GM12801 (cell line): ENCODE measurements around the gene TMEM272.

Experiments used
- TF ChIP-seq, protein P1 (sequence below): IDR thresholded peaks from one replicate; pipeline ENCODE4 v1.5.1; 2011; ENCODE audit warnings: control low read depth; ENCODE audit not compliant: insufficient read length; ENCODE audit errors: extremely low read depth

The TMEM272 gene

DNA sequence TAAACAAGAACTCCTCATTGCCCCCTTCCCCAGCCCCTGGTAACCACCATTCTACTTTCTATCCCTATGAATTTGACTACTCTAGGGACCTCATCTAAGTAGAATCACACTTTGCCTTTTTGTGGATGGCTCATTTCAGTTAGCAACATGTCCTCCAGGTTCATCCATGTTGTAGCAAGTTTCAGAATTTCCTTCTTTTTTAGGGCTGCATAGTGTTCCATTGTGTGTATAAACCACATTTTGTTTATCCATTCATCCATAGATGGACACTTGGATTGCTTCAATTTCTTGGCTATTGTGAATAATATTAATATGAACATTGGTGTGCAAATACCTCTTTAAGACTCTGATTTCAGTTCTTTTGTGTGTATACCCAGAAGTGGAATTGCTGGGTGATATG is 36.2 kb downstream of the TMEM272 start:
- TF ChIP-seq, protein P1, sequence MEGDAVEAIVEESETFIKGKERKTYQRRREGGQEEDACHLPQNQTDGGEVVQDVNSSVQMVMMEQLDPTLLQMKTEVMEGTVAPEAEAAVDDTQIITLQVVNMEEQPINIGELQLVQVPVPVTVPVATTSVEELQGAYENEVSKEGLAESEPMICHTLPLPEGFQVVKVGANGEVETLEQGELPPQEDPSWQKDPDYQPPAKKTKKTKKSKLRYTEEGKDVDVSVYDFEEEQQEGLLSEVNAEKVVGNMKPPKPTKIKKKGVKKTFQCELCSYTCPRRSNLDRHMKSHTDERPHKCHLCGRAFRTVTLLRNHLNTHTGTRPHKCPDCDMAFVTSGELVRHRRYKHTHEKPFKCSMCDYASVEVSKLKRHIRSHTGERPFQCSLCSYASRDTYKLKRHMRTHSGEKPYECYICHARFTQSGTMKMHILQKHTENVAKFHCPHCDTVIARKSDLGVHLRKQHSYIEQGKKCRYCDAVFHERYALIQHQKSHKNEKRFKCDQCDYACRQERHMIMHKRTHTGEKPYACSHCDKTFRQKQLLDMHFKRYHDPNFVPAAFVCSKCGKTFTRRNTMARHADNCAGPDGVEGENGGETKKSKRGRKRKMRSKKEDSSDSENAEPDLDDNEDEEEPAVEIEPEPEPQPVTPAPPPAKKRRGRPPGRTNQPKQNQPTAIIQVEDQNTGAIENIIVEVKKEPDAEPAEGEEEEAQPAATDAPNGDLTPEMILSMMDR, result no peak

DNA sequence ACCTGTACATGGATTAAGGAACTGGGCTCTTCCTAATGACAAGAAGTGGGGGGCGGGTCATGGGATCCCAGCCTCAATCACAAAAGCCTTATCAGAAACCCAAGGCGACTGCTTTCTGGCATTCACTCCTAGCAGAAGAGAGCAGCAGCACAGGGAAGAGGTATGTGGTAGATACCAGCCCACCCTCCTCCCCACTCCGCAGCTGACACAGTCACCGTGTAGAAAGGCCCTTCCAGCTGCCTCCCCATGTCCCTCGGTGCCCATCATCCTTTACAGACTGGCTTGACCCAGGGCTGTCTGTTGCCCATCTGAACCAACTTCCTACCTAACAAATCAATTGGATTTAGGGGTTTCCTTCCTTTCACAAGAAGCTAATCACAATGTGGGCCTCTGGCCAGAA is 37.9 kb downstream of the TMEM272 start:
- TF ChIP-seq, protein P1, result no peak

DNA sequence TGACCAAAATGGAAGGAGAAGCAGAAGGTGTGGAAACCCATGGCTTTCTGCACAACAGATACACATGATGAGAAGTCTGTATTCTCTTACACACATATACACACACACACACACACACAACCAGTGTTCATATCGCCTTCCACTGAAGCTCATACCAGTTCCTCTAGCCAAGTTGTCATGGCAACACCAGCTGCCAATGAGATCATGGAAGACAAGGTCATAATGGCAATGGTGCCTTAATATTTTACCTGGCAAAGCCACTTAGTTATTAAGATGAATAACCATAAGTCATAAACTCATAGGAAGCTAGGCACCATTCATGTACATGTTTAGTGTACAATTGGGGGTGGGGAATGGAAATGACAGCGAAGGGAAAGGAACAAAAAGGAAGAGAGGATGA is 38.4 kb downstream of the TMEM272 start:
- TF ChIP-seq, protein P1, result no peak

DNA sequence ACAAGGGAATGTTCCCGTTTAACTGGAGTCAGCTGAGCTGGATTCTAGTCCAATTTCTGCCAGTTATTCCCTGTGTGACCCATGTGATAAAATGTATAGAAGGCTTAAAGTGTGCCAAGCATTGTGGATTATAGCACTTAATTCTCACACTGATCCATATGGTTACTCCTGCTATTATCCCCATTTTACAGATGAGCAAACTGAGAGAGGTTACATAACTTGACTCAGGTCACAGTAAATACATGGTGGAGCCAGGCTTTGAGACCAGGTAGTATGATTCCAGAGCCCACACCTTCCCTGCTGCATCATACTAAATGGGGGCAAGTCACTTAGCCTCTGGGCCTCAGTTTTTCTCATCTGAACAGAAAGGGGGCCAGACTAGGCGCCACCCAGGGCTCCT is 39.1 kb downstream of the TMEM272 start:
- TF ChIP-seq, protein P1, result no peak

DNA sequence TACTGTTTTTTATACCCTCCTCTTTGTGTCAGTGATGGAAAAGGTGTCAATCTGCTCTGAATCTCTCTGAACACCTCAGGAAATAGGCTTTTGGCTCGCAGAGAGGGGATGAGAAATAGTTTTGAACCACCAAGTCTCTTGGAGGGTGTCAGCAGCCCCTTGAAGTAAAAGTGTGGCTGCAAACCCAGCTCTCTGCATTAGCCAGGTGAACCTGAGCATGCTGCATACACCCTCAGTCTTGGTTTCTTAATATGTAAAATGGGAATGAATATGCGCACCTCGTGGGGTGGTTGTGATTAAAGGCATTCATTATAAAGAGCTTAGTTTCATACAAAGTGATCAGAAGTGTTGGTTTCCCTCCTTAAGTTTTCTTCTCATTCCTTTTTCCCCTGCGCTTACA is 39.7 kb downstream of the TMEM272 start:
- TF ChIP-seq, protein P1, result no peak

DNA sequence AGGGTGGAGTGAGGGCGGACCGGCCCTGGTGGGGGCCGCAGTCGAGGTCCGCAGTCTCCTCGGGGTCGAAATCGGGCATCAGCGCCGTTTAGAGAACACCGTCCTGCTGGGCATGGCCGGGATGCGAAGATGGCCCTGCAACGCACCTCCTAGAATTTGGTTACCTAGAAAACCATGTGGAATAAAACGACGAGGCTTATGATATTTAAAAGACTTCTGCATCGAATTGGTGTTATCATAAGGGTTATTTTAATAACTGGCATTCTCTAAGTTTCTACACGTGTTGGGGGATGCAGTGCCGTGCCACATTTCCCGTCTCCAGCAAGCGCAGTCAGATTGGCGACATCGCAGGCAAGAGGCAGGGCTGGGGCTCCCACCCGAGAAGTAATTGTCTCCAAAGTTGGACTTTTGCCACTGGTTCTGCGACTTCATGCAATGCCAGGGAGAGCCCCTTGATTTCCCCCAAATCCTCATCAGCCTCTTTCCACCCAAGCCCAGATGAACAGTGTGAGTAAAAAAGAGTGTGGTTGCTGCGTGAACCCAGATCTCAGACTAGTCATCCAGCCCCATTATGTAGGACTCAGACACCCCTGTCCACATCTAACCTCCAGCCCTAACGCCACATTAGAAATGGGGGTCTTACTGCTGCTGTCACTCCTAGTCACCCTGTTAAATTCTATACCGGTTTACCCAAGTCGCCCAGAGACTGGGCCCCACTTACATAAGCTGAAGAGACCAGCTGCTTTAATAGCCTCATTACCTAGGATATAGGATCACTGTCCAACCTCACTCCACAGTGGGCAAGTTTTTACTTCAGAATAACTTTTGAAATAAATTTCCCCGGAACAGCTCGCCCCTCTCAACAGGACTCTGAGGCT is 40.4 kb downstream of the TMEM272 start:
- TF ChIP-seq, protein P1, result no peak

DNA sequence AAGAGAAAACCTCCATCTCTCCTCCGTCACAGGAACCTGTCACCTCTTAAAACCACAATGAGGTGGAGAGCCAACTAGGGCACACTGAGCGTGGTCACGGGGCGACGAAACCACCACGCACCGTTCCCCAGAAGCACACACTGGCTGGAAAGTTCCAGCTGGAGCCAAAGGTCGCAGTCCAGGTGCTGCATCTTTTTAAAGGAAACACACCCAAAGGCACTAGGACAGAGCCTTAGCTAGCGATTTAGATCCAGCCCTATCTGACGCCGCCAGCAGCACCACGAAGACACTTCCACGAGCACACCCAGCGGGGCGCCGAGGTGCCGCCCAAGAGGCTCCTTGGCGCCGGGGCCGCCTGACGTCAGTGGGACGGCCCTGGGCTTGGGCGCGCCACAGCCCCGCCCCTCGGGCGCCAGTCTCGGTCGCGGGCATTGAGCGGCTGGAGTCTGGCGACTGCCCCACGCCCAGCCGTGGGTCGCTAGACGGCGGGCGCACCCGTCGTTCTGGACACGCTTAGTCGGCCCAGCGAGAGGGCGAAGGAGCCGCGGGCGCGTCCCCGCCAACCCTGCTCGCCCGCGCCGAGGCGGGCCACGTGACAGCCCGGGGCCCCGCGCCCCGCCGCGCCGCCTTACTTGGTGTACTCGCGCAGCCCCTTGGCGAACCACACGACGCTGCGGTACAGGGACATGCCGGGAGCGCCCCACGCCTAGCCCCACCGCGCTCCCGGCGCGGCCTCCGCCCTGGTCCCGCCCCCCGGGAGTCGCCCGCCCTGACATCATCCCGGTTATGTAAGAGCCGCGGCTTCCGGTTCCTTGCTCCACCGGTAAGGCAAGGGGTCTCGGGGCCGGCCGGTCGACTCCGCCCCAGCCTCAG is 41.3 kb downstream of the TMEM272 start, which contains the start of gene DHRS12:
Gene DHRS12, minus strand, starts transcription at position 742 of the 873 bp plus-strand sequence. CDS start 4,504 bp downstream, outside the sequence.
- TF ChIP-seq, protein P1, result no peak
